Occipital lobe (tissue), 2 donors: Measurements from ENCODE around the gene VILL. TPM values are rescaled to one million over a fixed set of nuclear protein-coding genes. Genes with fewer than 3 reads are reported as not detected.
"Not testable (repeated sequence)": the region's sequence is repeated elsewhere in the genome, so short reads cannot be mapped to it uniquely, and the experiment has no call there.

Experiments
- DNase-seq: peaks from one replicate; lab custom pipeline; 2025; lab: John Stamatoyannopoulos, UW
- total RNA-seq: library from RNA; depleted of rRNA; stranded (reverse); fragments of >200 nt; gene quantifications from one replicate; pipeline ENCODE4 v1.2.3, GENCODE V29; 2014

Gene VILL
- total RNA-seq, 1 donor from 2014 or later: 13.6 TPM

- no peak for DNase-seq
These were observed 27.0 kb upstream of the VILL start for GRCh38 chr3:37963635-37964034.

- DNase-seq: no peak
These were observed 26.4 kb upstream of the VILL start for GRCh38 chr3:37964146-37964545.

DNA sequence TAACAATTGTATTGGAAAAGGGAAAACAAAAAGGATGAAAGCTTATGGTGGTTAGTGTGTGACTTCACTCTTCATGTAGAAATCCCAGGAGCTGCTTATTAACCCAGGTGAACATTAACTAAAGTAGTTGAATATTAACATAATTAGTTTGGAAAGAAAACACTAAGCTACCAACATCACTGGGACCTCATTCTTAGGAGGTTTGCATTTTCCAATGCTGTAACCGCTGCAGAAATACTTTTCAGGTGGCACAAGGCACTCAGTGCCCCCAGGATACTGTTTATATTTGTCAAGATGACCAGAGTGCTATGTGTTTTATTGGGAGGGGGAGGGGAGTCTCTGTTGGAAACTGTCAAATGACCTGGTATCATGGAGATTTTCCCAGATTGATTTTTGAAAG, 25.9 kb upstream of the VILL start:
- DNase-seq: no peak

DNA sequence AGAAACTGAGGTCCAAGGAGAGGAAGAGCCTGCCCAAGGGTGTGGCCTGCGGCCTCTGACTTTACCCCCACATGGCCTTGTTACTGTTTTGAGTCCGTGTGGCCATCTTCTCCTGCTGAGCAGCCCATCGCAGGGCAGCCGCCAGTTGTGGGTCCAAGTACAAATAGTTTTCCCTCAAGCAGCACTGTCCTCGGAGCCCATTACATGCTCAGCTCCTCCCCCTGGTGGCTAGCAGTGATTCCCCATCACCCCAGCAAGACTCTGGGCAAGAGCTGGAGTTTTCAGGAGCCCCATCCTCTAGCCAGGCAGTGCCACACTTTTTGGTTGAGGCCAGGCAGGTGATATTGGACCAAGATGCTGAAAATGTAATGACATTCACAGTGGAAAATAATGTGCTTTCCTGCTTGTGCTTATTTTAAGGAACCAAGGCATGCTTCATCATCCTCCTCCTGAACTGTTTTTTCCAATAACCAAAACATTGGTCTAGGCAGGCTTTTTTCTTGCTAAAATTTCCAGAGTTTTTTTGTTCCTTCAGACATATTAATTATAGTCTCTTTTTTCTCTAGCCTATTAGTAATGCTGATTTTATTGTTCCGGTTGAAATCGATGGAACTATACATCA, 23.2 kb upstream of the VILL start:
- DNase-seq: no peak

DNA sequence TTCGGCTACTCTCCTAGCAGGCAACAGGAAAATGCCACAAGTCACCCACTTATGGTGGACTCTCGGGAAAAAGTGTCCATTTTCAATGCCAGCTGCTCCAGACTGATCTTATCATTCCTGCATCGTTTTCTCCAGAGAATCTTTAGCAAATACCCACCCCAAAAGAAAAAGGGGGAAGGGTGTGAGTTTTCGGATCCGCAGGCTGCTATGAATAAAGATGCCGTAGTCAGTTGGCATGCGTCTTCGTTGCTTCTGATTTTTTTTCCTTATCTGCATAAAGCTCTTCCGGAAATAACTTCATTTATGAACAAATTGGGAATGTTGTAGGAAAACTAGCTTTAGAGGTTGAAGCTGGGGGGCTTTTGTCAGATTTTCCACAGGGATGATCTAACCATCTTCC, 22.4 kb upstream of the VILL start:
- DNase-seq: no peak

- no peak for DNase-seq
These were observed 21.6 kb upstream of the VILL start for GRCh38 chr3:37968813-37969595.

GRCh38 chr3:37969596-37970100, 20.9 kb upstream of the VILL start:
- DNase-seq: no peak

DNA sequence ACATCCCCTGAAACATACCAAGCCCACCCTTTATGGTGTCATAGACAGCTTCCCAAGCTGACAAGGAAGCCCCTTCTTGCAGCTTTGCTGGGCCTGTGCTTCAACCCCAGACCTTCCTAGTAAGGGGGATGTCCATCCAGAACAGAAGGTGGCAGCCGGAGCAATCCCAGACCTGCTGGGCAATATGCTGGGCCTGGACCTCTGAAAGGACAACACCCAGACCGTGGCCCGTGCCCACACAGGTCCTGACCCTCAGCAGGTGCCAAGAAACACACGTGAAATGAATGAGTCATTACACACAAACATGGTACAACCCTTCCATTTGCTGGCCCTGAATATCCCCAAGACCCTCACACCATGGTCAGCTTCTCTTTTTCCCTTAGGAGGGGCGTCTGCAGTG, 19.8 kb upstream of the VILL start:
- DNase-seq: no peak

- DNase-seq: no peak
These were observed 19.1 kb upstream of the VILL start for GRCh38 chr3:37971467-37971866.

DNA sequence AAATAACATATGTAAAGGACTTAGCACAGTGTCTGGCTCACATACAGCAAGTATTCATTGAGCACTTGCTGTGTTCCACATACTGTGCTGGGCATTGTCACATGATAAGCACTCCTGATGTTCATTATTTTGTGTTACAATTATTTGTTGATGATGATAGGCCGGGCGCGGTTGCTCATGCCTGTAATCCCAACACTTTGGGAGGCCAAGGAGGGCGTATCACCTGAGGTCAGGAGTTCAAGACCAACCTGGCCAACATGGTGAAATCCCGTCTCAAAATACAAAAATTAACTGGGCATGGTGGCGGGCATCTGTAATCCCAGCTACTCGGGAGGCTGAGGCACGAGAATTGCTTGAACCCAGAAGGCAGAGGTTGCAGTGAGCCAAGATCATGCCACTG, 18.5 kb upstream of the VILL start:
- DNase-seq: not testable (repeated sequence)

DNA sequence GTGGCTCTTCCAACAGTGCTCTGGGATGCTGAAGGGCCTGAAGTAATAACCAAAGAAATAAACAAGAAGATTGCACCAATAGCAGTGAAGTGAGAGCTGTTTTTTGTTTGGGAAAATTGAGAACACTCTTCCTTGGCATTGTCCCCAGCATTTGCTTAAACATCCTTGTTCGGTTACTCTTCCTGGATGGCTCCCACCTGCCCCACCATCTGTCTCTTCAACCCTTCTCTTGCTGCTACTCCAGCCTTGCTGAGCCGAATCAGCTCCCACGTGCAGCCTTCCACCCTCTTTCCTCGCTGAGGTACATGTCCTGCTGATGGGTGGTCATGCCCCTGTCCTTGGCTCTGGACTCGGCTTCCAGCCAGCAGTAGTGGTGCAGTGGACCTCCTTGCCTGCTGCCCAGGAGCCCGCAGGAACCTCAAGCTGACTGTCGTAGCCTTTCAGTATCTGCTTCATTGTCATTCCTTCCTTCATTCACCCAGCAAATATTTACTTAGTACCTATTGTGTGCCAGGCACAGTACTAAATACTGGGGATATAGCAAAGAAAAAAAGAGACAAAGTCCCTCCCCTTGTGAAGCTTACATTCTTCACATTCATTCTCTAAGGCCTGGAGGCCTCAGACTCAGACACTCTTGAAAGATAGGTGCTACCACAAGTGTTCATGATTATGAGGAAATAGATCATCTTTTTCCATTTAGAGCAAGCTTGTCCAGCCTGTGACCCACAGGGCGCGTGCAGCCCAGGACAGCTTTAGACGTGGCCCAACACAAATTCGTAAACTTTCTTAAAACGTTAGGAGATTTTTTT, 17.1 kb upstream of the VILL start:
- DNase-seq: no peak

- peak; percentile 38 for DNase-seq
These were observed 16.2 kb upstream of the VILL start for GRCh38 chr3:37974121-37975083.

- DNase-seq: no peak
These were observed 10.8 kb upstream of the VILL start for GRCh38 chr3:37979541-37980461.

DNA sequence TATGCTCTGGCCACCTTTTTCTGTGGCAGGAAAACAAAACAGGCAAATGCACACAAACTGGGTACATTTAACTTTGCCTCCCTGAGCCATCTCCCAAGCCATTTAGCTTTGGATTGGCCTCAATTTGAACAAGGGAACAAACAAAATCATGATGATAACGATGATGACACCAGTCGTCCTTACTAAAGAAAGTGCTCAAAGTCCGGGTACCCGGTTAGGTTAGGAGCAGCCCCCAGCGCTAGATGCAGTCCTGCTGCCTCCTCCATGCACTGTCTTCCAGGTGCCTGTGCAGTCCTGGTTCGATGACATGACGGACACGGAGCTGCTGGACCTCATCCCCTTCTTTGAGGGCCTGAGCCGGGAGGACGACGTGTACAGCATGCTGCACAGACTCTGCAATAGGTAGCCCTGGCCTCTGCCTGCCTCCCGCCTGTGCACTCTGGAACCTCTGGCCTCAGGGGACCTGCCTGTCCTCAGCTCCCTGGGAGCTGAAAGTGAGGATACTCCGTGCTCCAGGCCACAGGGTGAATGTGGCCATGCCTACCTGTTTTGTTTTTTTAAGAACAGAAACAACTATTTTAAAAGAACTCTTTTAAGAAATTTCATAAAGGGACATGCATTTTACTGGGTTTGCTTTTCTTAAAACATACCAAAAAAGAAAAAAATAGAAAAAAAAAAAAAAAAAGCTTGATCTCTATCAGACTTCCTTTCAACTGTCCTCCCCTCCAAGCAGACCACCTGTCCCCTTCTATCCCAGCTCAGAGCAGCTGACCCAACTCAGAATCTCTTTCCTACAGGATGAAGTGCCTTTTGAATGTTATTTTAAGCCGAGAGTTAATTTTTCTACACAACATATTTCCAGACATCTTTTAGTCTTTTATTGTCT, 9.9 kb upstream of the VILL start:
- no peak for DNase-seq

DNA sequence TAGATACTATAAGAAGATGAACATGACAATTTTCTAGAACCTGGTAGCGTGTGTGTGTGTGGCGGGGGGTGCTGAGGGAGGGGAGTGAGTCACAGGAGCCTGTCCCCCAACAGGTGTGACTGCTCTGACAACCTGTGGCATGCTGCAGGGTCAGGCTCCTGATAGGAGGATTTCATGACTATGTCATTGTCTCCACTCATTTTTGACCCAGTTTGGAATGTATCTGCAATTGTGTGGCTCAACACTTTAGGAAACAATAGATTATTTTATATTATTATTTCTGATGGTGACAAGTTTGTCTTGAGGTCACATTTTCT, 9.3 kb upstream of the VILL start:
- DNase-seq: no peak

DNA sequence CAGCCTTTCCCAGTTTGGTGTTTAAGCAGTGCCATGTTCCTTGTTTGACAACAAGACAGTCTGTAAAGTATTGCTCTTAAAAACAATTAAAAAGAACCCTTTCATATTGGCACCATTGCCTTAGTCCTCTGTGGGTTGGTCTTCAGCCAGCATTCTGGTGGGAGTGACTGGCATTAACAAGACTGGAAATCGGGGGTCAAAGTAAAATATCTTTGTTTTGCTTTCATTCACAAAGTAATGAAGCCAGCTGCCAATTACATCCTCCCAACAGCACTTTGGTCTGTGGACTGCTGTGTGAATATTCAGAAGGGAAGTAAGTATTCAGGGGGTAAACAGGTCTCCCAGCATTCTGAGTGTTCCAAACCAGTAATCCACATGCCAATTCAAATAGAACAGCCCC, 8.3 kb upstream of the VILL start:
- no peak for DNase-seq

GRCh38 chr3:37984051-37984450, 6.5 kb upstream of the VILL start:
- no peak for DNase-seq

GRCh38 chr3:37984596-37984995, 6.0 kb upstream of the VILL start:
- DNase-seq: no peak
